GM12864 (cell line): ENCODE results near the gene TREML1.
"Not testable (repeated sequence)": the region's sequence is repeated elsewhere in the genome, so short reads cannot be mapped to it uniquely, and the experiment has no call there.

Experiments used
- DNase-seq: peaks from one replicate; pipeline ENCODE4 v3.0.0-alpha.2; 2011; ENCODE audit warnings: low read depth
- H3K4me3 ChIP-seq: 2 replicates; pipeline ENCODE4 v1.5.1; 2011; ENCODE audit warnings: mild to moderate bottlenecking, low read depth, low read length, control low read depth
- TF ChIP-seq, protein P1 (sequence below): IDR thresholded peaks from 2 replicates; pipeline ENCODE4 v1.5.1; 2011; ENCODE audit warnings: low read depth, mild to moderate bottlenecking, moderate library complexity, low read length, control low read depth, inconsistent platforms; ENCODE audit errors: missing control alignments

Gene TREML1

DNA sequence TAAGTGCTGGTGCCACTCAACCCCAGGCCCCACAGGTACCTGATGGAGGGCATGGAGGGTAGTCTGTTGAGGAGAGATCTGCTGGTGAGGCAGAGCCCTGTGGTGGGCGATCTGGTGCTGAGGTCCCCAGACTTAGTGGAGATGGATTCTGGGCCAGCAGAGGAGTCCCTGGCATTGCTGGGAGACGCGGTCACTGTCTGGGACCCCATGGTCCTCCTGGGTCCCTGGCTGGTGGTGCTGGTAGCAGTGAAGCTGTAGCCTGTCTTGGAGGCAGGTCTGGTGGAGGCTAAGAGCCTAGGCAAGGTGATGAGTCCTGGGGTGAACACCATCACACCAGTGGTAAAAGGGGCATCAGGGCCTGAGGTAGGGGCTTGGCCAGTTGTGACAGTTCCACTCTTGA is 40.2 kb upstream of the TREML1 start:
- TF ChIP-seq, protein P1, sequence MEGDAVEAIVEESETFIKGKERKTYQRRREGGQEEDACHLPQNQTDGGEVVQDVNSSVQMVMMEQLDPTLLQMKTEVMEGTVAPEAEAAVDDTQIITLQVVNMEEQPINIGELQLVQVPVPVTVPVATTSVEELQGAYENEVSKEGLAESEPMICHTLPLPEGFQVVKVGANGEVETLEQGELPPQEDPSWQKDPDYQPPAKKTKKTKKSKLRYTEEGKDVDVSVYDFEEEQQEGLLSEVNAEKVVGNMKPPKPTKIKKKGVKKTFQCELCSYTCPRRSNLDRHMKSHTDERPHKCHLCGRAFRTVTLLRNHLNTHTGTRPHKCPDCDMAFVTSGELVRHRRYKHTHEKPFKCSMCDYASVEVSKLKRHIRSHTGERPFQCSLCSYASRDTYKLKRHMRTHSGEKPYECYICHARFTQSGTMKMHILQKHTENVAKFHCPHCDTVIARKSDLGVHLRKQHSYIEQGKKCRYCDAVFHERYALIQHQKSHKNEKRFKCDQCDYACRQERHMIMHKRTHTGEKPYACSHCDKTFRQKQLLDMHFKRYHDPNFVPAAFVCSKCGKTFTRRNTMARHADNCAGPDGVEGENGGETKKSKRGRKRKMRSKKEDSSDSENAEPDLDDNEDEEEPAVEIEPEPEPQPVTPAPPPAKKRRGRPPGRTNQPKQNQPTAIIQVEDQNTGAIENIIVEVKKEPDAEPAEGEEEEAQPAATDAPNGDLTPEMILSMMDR: no peak
- no peak for DNase-seq
- no peak overlapping the region for H3K4me3 ChIP-seq

DNA sequence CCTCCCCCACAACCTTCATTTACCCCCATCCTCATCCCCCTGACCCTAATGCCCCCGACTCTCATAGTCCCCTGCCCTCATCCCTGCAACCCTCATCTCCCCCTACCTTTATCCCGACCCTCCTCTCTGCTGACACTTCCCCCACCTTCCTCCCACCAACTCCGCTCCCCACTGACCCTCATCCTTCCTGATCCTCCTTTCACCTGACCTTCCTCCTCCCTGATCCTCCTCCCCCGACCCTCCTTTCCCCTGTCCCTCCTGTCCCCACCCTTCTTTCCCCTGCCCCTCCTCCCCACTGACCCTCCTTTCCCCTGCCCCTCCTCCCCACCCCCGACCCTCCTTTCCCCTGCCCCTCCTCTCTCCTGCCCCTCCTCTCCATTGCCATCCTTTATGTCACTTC is 39.7 kb upstream of the TREML1 start:
- no peak overlapping the region for H3K4me3 ChIP-seq
- TF ChIP-seq, protein P1: no peak
- no peak for DNase-seq

DNA sequence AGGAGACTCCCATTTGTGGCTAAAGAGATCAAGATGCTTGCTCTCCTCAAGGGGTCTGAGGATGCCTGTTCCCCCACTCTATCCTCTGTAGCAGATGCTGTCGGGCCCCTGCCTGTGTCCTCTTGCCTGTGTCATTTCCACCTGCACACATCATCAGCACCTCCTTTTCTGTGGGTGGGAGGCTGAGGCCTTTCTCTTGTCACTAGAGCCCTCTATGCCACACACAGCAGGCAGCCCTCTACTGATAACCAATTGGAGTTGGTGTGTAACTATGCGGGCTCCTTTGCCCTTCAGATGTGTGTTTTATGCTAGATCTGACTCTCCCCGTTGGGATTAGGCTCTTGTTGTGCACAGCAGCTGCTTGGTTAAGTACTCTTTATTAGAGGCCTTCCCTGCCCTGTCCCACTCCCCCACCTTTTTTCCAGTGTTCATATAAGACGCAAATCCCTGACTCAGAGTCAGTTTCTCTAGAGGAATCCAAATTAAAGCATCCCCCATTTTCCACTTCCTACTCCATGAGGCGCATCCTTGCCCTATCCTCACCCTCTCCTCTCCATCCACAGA is 39.1 kb upstream of the TREML1 start:
- no peak for DNase-seq
- no peak overlapping the region for H3K4me3 ChIP-seq
- TF ChIP-seq, protein P1: no peak

DNA sequence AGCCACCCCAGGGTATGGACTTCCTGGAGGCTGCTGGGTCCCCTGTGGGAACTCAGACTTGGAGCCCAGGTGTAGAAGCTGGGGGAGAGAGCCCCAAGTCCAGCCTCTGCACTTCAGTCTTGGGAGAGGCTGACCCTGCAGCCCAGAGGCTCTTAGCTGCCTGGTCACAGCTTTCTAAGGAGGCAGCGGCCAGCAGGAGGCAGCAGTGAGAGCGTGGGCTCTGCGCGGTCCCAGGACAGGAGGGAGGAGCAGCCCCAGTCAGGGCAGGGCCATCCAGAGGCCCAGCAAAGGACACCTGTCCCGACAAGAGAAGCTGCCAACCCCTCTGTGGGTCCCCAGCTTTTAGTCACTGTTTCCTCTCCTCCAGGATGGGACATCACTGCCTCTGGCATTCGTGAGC is 37.4 kb upstream of the TREML1 start:
- DNase-seq: no peak
- TF ChIP-seq, protein P1: peak; percentile 68
- no peak overlapping the region for H3K4me3 ChIP-seq

DNA sequence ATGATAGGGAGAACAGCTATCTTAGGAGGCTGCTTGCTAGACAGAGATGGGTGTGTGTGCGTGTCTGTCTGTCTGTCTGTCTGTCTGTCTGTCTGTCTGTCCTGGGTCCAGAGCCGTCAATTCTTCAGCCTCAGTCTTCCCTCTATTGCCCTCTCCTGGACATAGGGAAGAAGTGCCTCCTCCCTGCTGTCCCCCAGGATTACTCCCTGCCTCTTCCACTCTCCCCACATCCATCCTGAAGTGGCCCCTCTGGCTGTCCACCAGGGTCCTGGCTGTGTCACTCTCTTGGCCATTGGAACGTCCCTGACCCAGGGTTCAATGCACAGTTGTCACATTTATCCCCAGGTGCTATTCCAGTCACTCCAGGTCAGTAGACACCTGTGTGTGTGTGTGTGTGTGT is 36.6 kb upstream of the TREML1 start:
- DNase-seq: no peak
- TF ChIP-seq, protein P1: peak; percentile 34
- no peak overlapping the region for H3K4me3 ChIP-seq

DNA sequence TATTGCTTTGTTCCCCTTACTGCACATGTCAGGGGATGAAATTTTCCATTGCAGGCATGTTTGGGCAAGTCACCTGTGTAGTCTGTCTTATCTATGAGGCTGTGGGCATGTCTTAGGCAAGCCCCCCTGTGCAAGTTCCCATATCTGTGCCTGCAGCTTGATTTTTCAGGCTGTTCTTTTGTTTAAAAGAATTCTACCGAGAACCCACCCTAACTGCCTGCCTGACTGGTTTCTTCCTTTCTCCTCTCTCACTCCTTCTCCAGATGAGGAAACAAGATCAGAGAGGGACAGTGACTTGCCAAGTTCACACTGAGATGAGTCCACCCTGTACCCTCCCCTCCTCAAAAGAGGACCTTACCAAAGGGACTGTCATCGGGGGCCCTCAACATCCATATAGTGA is 35.8 kb upstream of the TREML1 start:
- TF ChIP-seq, protein P1: no peak
- no peak overlapping the region for H3K4me3 ChIP-seq
- no peak for DNase-seq

DNA sequence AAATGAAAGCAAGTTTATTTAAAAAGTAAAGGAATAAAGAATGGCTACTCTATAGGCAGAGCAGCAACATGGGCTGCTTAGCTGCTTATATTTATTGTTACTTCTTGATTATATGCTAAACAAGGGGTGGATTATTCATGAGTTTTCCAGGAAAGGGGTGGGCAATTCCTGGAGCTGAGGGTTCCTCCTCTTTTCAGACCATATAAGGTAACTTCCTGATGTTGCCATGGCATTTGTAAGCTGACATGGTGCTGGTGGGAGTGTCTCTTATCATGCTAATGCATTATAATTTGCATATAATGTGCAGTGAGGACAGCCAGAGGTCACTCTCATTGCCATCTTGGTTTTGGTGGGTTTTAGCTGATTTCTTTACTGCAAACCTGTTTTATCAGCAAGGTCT is 34.9 kb upstream of the TREML1 start:
- DNase-seq, H3K4me3 ChIP-seq: not testable (repeated sequence)
